NCI-H526 treated with DMSO at 0.1 percent for 48 hours (cell line): Measurements from ENCODE around the gene UXS1.

Experiments used
- DNase-seq: peaks from one replicate; lab custom pipeline; 2025; lab: John Stamatoyannopoulos, UW

The UXS1 gene

DNA sequence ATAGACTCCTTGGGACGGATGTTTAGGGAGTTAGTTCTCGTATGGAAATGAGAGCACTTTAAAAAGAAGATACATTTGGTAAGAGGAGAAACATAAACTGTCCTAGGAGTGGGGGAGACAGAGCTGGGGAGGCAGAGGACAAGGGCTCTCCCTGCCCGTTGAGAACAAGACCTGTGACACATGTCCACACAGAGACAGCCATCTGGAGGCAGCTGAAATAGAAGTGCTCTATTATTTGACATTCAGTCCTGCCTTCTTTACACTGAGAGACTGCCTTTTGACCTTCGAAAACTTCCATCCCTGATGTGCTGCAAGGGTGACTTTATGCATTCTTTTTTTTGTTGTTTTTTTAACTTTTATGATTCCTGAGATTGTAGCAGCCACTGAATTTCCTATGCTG lies 150.1 kb downstream of the UXS1 start:
- no peak for DNase-seq
